ENCODE data around the gene MEF2A.

GRCh38 chr15:99592145-99592791 is 26.5 kb downstream of the MEF2A start:
- TF ChIP-seq CTCF (conservative IDR thresholded peaks at IDR 0.05) (no peak), ZFX (IDR thresholded peaks at IDR 0.05) (no peak)

All from C4-2B (cell line).